UCSD-AML1 (cell line): ENCODE measurements around the gene KDM2A.

ENCODE experiments used
- DNase-seq: peaks from one replicate; lab custom pipeline; 2025; ENCODE audit not compliant: unreplicated experiment; lab: John Stamatoyannopoulos, UW

The KDM2A gene

GRCh38 chr11:67271205-67271540 lies 152.1 kb downstream of the KDM2A start:
- DNase-seq: no peak

DNA sequence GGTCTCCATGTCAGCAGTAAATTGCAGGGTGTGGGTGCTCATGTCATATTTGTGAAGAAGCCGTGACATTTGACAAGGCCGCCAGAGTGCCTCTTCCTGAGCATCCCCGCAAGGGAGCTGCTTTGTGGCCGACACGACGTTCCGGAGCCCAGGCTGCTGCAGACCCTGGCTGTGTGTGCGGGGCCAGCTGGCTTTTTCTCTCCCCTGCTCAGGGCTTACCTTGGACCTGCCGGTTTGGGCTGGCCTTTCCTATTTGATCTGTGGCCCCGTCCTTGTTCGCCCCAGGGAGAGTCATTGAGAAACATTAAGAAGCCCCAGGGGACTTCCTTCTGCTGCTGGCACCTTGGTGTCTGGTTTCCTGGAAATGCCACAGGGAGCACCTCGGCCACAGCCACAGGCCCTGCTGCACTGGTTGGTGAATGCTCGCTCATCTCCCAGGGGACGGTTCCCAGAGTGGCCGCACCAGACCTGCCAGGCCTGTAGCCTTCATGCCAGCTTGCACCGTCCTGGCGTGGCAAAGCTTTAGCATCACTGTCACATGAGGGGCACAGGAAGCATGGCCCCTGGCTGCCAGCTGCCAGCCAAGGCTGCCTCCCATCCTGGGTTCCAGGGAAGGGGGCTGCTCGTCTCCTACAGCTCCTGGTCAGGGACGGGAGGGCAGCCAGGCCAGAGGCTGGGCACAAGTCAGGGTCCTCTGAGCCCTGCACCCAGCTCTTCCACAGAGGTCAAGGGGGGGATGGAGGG lies 152.7 kb downstream of the KDM2A start:
- peak; percentile 67 for DNase-seq

GRCh38 chr11:67272327-67273259 lies 153.5 kb downstream of the KDM2A start:
- no peak for DNase-seq

GRCh38 chr11:67273260-67273990 lies 154.4 kb downstream of the KDM2A start:
- DNase-seq: no peak

DNA sequence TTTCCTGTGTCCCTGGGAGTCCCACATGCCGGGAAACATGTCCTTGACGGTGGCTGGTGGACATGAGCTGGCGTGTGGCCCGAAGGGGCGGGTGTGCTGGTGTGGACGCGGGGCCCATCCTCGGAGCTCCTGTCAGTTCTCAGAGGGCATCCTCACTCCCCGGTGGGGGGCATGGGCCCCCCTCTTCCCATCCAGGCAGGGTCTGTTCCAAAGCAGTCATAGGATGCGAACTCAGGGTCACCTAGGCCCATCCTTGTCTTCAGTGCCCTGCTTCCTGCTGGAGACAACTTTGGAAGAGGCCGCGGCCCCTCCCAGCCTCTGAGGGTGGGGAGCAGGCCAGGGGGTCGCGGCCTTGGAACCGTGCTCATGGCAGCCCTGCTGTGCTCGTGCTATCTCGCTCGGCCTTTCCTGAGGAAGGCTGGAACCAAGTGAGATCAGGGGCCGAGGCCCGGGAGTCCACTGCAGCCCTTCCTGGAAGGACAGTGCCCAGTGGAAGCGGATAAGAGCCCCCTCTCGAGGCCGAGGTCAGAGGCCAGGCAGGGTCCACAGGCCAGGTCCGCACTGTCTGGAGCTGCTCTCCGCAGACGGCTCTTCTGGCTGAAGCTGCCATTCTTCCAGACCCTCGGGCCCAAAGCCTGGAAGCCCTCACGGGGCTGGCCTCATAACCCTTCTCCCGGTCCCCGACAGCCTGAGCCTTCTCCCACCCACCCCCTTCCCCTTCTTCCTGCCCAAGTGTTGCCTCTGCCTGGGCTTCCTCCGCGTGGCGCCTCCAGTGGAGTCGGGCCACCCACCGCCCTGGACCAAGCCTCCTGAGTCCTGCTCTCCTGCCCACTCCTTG lies 155.9 kb downstream of the KDM2A start:
- no peak for DNase-seq

- no peak for DNase-seq
Measured at GRCh38 chr11:67275606-67276409, 156.7 kb downstream of the KDM2A start.

DNA sequence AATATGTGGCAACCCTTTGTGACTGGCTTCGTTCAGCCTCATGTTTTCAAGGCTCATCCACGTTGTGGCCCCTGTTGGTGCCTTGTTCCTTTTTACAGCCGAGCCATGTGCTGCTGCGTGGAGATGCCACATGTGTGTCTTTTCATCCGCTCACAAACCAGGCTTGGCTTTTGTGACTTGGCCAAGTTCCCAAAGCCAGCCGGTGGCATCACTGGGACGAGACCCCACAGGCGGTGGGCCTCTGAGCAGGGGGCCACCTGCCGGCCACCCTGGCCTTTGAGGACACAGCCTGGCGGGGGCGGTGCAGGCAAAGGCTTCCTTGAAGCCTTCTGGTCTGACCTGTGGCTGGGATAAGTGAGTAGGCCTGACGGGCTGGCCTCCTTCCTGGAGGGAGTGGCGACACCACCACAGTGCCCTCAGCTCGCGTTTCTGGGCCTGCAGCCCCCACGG lies 157.7 kb downstream of the KDM2A start:
- peak; percentile 92 for DNase-seq

DNA sequence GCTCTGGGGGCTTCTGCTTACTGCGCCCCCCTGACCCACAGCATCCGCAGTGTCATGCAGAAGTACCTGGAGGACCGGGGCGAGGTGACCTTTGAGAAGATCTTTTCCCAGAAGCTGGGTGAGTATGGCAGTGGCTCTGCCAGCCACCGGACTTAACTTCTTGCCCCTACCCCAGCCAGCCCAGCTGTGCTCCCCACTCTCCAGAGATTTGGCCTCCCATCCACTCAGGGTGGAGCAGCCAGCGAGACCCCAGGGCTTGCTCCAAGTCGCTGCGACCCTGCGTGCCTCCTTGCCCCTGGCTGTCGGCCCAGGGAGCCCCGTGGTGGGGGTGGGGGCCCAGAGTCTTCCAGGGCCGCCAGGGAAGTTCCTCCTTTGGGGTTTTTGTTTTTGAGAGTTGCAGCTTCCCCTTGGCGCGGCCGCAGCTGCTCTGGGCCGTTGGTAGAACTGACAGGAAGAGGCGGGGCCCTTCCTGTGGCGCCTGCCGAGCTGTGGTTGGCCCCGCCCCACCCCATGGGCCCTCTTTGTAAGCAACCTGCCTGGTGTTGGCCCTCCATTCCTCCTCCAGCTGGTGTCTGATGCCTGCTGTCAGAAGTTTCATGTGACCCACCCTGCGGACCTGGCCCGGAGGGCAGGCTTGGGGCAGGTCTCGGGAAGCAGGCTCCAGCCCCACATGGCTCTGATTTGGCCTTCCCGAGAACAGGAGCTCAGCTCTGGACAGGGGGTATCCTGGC lies 158.3 kb downstream of the KDM2A start:
- peak; percentile 97 for DNase-seq

DNA sequence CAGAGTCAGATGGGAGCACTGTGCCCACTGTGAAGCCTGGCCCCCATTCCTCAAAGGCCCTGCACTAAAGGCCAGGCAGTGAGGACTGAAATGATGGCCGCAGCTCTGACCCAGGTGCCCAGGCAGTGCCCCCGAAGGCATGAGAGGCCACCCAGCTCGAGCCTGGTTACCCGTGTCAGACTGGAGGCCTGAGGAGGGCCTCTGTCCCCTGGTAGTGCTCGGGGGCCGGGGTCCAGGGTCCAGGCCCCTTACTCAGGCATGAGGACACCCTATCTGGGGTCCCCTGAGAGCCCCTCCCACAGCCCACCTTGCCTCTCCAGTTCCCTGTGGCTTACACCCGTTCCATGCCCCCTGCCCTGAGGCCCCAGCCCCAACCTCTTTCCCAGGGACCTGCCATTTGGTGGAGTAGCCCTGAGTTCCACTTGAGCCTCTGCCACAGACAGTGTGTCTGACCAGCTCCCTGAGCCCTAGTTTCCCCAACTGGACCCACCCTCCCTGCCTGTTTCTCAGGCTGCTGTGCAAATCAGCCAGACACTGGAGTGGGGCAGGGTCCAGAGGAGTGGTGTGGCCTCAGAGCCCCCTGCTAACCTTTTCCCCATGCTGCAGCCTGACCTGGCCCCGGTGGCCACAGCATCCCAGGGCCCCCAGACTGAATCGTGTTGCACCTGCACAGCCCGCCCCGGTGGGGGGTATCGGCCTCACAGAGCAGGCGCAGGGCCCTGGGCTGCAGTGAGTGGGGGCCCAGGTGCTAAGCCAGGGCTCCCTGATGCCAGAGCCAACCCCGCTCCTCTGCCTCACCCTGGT lies 159.3 kb downstream of the KDM2A start:
- DNase-seq: no peak

GRCh38 chr11:67278939-67279588 lies 160.0 kb downstream of the KDM2A start:
- DNase-seq: no peak

- no peak for DNase-seq
Measured at GRCh38 chr11:67279589-67280340, 160.7 kb downstream of the KDM2A start.

- DNase-seq: peak; percentile 69
Measured at GRCh38 chr11:67280341-67280787, 161.3 kb downstream of the KDM2A start.

DNA sequence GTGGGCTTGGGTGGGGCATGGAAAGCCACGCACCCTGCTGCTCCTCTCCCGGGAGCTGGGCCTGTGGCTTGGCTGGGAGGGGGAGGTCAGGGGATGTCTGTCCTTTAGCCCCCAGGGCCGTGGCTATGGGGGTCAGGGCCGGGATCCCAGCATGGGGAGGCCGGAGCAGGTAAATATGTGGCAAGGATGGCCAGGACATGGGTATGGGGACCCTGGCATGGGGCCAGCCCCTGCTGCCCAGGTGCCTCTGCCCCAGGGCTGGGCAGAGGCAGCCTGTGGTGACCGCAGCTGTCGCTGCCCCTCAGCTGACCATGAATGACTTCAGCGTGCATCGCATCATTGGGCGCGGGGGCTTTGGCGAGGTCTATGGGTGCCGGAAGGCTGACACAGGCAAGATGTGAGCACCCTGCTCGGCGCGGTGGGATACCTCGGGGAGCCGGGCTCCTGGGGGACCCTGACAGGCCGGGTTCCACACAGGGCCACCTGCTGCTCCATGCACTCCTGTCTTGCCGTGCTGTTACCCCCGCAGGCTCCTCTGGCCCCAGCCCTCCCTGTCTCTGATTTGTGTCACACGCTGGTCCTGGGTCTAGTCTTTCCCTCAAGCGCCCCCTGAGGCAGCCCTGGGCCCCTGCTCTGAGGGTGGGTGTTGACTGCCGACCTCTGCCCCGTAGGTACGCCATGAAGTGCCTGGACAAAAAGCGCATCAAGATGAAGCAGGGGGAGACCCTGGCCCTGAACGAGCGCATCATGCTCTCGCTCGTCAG lies 161.9 kb downstream of the KDM2A start:
- DNase-seq: no peak

GRCh38 chr11:67281552-67282150 lies 162.6 kb downstream of the KDM2A start:
- DNase-seq: no peak

GRCh38 chr11:67282155-67282875 lies 163.3 kb downstream of the KDM2A start:
- DNase-seq: no peak
